ENCODE data around the gene NID2.

NID2 gene

DNA sequence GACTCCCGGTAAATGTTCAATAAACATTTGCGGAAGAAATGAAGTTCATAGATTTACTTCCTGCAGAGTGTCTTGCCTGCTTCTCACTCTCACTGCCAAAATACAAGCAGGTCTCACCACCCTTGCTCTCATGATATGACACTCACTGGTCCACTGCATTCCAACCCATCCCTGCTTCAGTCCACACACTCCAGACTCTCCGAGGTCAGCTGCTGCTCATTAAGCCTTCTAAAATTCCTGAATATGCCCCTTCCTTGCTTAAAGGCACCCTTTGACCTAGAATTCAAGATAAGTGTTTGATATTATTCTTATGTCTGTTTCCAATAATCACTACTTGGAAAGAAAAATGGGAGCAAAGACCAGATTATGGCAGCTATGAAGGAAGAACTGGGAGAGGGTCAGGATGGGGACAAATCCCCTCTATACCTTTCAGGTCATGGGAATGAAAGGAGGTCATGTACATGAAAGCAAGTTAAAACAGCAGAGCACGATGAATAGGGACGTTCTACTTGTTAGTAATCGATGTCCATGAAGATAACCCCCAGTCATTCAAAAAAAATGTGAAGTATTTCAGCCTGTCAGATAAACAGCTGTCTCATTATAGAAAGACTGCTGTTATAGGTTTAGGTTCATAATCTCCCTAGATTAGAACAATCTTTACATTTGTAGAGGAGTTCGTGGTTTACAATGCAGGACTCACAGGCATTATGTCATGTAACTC lies 10.5 kb upstream of the NID2 start:
- no peak for DNase-seq (ENCODE audit: low read depth in 3 of 3)

DNA sequence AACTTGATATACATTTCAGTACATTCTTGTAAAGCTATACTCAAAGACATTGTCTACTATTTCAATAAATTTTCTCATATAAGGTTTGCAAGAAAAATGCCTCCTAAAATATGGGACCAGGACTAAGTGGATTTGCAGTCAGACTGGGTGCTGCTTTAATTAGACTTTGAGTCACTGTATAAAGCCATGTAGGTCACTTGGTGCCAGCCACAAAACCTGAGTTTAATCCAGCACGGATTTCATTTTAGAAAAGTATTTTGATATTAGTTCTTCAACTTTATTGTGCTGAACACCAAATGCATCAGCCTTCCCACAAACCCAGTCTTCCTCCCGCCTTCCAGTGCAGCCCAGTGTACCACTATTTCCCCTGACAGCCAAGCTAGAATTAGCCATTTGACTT lies 9.9 kb upstream of the NID2 start:
- no peak for DNase-seq (ENCODE audit: low read depth in 3 of 3)

DNA sequence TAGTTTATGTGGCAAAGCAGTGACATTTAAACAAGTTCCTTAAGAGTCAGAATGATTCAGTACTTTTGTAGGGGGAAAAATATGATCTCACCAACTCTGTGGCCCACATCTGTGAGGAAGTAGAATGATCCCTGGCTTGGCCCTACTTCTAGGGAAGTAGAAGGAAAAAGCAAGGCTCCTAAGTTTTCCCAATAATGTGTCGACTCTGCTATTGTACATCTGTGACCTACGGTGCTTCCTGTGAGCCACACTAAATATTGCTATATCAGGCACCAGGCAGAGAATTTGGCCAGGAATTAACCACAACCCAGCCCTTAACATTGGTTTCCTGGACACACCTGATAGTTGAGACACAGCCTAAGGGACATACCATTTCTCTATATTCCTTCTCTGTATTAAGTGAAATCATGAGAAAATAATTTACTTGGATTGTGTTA lies 9.3 kb upstream of the NID2 start:
- DNase-seq (ENCODE audit: low read depth in 3 of 3) = no peak

DNA sequence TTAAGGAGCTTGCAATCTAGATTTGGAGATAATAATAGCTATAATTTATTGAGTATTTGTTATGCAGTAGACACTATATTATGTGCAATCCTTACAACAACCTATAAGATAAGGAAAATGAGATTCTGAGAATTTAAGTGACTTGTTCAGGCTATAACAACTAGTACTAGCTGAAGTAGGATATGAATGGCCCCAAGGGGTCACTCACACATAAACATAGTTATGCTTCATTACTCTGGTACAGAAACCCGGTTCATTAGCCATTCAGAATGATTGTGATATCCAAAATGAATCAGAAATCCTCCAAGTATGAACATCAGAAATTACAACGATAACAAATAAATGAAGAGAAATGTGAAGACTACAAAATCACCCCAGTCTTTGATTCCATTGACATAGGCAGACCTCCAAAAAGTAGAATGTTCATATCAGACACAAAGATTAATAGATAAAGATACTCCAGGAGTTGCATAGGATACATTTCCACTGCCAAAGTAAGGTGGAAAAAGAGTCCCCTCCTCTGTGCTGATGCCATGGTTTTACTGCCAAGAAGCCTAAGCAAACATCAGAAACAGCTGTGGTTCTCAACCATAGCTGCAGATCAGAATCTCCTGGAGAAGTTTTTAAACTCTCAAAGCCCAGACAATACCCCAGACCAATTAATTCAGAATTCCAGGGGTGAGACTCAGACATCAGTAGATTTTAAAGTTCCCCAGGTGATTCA lies 8.6 kb upstream of the NID2 start:
- DNase-seq (ENCODE audit: low read depth in 3 of 3) = no peak

DNA sequence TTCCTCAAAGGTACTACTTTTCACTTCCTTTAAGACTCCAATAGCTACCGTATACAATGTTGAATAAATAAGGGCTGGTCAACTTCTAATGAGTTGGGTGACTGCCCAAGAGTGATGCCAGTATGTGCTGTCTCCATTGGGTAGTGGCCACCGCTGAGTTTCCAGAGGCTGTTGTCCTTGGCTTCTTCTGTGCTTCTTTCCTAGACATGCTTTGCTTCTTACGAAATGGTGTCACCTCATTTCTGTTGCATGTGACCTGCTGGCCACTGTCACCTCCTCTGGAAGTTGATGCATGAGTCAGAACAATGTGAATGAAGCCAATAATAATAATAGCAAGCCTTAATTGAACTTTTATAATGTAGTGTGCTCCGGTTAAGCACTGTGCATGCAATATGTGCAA lies 7.5 kb upstream of the NID2 start:
- DNase-seq (ENCODE audit: low read depth in 3 of 3) = no peak

DNA sequence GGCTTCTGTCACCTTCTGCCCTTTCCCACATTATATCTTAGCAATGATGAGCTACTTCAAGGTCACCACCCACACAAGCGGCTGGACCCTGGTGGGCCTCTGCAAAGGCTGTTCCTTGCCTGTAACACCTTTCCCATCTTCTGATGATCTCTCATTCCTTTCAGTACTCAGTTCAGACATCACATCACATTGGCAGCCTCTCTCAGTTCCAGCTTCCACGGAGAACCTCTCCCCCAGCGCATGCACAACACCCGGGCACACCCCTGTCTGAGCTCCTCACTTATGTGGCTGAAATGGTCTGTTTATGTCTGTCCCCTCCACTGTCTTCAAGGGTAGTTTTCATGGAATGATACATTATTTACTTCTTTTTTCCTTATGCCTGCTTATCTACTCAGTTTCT lies 6.5 kb upstream of the NID2 start:
- DNase-seq (ENCODE audit: low read depth in 3 of 3) = no peak

DNA sequence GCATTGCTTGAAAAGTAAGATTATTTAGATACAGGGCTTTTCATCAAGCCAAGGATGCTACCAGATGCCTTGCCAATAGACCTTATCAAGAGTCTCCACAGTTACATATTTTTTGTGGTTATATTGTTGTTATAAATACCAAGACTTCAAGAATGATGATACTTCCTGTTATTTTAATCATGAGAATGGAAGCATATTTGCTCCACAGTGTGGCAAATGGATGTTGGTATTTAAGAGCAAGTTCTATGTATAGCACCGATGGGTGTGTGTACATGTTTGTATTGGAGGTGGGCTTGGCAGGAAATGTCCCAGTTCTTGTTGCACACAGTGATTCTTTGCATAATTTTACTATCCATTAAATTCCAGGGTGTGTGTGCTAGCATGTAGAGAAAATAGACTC lies 4.4 kb upstream of the NID2 start:
- DNase-seq (ENCODE audit: low read depth in 3 of 3) = no peak

DNA sequence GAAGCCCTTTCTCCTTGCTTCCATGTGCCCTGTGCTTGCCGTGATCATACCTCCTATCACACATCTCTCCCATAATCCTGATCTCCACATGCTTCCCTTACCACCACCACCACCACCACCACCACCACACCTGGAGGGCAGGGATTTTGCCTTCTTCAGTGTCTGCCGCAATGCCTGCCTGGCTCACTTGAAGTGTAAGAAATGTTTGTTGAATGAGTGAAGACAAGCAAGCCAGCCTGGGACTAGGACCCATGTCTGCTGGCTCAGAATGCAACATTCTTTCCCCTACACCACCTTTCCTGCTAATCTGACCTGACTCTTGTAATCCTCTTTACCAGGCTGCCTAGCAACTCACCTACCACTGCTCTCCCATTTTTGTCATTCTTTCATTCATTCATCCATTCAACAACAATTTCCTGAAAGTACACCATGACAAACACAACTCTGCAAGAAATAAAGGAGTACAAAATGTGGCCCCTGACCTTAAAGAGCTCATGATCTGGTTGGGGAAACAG lies 3.5 kb upstream of the NID2 start:
- DNase-seq (ENCODE audit: low read depth in 3 of 3) = no peak

DNA sequence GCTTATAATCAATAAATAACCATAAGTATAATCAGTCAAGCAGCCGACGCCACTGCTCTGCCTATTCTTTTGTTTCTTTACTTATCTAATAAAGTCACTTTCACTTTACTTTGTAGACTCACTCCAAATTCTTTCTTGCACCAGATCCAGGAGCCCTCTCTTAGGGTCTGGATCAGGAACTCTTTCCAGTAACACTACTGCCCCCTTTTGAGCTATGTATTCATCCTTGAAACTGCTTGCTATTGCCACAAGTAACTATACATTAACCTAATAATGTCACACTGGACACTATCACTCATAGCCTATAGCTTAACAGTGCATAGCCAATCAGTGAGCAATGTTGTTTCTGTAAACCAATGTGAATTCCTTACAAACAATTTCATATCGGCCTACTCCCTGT lies 2.8 kb upstream of the NID2 start:
- no peak for DNase-seq (ENCODE audit: low read depth in 3 of 3)

DNA sequence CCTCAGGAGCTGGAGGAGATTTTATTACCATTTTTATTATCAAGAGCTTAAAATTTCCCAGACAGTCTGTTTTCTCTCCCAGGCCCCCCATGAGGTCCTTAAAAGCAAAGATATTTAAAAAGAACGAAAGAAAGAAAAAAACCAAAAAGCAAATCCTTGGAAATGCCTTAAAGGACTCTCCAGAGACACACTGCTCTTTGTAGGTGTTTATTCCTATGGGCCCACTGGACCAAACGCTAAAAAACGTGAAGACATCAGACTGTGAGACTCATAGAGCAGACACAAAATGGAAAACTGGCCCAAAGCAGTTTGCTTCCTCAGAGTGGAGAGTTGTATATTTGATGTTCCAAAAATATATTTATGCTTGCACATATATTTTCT lies 1.2 kb upstream of the NID2 start:
- DNase-seq (ENCODE audit: low read depth in 3 of 3) = no peak

DNA sequence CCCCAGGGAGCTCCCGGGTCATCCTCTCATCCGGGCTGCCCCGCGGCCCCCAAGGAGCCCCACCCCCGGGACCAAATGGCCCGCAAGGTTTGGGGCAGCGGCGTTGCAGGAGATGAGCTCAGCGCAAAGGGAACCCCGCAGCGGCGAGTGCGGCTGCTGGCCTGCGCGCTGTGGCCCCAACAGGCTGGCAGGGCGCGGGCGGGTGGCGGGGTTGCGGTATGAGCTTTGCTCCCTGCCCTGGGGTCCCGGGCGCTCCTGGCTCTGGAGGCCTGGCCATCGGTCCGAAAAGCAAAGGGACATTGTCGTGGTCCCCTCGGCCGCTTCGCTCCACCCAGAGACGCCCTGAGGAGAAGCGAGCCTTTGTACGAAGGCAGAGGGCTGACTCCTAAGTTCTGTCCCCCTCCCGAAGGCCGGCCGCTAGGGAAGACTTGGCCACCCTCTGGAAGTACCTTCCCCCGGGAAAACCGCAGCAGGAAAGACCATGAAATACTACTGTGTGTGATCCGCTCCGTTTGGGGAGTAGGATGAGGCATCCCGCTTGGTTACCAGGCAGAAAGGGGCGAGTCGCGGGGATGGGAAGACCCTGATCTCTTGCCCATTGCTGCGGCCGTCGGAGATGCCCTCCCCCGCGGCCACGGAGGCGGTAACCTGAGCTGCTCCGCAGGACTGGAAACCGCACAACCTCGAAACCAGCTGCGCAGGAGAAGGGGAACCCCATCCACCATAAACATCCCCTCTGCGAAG lies 620 bp upstream of the NID2 start:
- DNase-seq (ENCODE audit: low read depth in 3 of 3) = no peak

DNA sequence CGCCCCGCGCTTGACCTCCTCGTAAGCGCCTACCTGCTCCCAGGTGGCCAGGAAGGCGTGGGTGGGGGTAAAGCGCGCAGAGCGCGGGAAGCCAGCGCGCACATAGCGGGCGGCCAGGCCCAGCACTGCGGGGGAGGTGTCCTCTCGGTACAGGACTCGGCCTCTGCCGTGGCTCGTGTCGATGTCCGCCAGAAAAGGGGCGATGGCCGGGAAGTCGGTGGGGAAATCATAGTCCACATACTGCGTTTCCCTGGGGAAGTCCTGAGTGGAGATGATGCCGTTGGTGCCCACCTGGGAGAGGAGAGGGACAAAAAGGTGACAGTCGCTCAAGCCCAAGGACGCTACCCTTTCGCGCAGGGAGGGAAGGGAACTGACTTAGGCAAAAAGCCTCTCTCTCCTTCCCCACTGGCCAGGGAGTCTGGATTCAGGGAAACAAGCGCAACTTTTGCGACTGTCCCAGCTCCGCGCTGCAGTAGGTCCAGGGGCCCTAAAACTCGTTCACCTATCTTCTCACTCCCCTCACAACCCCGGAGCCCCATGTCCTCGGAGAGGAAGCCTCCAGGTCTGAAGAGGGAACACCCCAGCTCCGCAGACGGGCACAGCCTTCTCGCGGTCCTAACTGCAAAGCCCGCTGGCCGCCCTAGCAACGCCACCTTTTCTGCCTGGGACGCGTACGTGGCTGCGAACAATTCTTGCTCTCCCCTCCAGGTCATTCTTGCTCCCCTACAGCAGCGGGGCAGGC lies 815 bp downstream of the NID2 start:
- DNase-seq (ENCODE audit: low read depth in 3 of 3) = no peak

DNA sequence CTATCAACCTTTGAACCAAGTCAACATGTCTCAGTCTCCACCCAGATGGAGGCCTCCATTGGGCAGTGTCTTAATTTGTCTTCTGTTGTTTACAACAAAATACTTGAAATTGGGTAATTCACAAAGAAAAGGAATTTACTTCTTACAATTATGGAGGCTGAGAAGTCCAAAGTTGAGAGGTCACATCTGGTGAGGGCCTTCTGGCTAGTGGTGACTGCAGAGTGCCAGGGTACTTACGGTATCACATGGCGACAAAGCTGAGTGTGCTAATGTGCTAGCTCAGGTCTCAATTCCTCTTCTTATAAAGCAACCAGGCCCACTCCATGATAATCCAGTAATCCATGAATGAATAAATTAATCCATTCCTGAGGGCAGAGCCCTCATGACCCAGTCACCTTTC lies 4.7 kb downstream of the NID2 start:
- no peak for DNase-seq (ENCODE audit: low read depth in 3 of 3)

DNA sequence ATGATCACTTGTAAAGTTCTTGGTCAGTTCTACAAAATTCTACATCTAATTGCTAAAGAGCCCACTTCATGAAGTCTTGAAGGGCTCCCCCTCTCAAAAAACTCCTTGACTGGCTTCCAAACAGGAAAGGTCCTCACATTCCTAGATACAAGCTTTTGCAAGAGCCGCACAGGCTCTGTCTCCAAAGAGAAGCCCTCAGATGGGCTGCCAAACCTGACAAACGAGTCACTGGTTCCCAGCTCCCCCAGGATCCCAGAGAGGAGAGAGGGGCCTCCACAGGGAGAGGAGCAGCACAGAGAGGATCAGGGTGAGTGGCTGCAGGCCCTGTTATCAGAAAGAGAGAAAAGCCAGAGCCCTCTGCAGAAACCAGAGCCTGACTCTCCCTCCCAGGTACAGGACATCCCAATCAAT lies 5.8 kb downstream of the NID2 start:
- no peak for DNase-seq (ENCODE audit: low read depth in 3 of 3)

DNA sequence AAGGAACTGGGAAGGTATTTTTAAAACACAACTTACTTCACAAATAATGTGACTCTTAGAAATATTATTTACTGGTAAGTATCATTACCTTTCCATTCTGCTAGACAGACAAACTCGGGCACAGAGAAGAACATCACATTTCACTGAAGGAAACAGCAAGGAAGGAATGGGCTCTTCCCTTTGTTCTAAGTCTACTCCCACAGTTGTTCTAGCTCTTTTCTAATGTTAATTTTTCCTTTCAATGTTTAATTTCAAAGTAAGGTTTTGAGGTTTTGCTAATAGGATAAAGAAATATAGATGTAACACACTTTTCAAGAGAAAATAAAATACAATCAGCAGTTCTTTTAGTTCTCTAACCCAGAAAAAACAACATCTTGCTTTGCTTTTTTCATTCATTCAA lies 7.0 kb downstream of the NID2 start:
- DNase-seq (ENCODE audit: low read depth in 3 of 3) = no peak

DNA sequence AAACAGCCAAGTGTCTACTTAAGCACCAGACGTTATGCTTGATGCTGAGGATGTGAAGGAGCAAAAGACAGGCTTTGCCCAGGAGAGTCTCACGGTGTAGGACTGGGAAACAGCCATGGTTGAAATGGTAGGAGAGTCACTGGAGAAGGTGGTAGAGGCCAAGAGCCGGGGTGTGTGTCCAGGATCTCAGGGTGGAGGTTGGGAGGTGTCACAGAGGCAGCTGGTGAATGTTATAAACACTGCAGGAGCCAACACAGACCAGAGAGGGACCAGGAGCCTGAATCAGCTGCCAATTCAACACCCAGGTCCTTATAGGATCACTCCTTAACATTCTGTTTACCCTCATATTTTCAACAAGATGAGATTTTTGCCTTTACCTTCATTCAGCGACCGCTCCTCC lies 7.5 kb downstream of the NID2 start:
- no peak for DNase-seq (ENCODE audit: low read depth in 3 of 3)

DNA sequence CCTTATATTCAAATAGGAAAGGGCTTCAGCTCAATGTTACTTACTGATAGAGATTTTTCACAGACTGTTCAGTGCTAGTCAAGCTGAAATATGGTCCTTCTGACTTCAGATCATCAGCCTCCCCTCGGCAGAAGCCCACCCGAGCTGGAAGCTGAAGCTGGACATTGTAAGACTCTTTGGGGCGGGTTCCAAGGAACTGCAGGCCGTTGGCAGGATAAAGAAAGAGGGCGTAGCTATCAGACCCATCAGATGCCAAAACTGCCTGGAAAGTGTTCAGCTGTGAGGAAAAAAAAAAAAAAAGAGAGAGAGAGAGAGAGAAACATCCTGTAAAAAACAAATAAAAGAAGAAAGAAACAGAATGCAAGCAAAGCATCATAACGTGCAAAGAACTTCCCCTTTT lies 8.8 kb downstream of the NID2 start:
- no peak for DNase-seq (ENCODE audit: low read depth in 3 of 3)

DNA sequence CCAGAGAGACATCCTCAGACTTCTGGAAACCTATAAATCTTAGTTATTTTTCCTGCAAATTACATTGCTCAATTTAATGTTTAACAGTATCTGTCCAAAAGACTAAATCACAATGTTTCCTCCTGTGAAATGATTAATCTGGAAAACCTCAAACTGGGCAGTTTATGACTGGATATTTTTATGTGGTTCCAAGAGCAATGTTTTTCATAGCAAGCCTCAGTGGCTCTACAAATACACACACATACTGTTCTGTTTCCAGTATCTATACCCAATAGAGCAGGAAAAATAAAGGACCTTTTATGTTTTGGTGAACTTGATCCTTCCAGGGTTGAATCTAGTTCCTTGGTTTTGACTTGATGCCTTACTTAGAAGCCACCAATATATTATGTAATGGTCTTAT lies 9.2 kb downstream of the NID2 start:
- DNase-seq (ENCODE audit: low read depth in 3 of 3) = no peak

DNA sequence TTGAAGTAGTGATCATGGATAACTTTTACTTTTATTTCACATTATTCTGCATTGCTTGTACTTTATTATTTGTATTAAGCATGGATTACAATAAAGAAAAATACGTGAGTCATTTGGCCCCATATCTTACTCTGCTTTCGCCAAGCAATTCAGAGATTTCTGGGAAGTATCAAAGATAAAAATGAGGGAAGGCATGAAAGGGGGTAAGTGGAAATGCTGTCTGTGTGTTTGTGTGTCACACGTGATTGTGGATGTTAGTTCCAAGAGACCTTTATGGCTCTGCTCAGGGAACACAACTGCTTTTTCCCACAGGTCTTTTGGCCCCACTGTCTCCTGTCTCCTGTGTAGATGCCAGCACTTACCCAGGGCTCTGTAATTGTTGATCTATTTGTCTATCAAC lies 10.5 kb downstream of the NID2 start:
- no peak for DNase-seq (ENCODE audit: low read depth in 3 of 3)

DNA sequence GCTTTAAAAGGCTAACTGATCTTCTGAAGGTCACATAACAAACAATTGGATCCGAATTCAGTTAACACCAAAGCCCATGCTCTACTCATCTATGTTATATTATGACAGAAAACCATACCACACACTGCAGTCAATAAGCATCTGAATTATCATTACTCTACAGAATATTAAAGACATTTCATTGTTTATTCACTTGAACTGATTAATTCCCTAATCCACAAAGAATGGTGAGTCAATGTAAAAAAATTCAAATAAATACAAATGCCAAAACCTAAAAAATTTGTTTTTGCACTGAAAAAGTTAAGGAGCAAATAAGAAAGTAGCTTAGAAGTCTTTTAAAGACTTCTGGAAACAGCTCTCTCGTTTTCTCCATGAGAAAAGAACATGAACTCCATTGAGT lies 13.7 kb downstream of the NID2 start:
- DNase-seq (ENCODE audit: low read depth in 3 of 3) = no peak

DNA sequence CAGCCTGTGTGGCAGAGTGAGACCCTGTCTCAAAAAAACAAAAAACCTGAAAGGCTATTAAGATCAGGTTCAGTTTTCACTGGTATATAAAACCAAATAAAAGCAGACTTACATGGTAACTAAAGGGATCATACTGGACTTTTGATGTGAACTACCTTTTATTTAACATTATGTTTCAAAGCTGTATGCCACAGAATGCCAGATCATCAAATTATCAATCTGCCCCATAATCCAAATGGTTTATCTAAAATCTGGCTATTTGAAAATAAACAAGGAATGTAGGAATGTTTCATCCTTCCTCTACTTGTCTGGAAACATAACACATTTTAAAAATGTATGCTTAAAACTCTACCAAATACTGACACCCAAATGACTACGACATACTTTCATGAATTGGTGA lies 14.2 kb downstream of the NID2 start:
- DNase-seq (ENCODE audit: low read depth in 3 of 3) = no peak

DNA sequence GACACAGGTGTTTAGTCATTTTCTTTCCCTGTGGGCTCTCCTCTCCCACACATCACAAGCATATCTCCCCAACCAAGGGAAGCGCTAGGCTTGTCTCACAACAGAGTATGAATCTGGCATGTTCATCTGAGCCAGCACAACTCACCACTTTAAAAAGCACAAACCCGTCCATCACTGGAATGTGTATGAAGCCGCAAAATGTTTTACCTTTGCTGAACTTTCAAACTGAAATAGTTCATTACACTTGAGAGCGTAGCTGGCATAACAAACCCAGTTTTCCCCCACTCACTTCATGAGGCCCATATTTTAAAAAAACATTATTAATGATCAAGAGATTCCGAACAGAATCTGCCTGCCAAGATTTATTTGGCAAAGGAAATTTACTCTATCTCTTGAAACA lies 15.8 kb downstream of the NID2 start:
- DNase-seq (ENCODE audit: low read depth in 3 of 3) = no peak
